HepG2 (cell line): ENCODE results near the gene HDLBP. TPM values are rescaled to one million over a fixed set of nuclear protein-coding genes. Genes with fewer than 3 reads are reported as not detected.

Source experiments
- CBX2 ChIP-seq, 2 experiments: fragments of 200-600 bp in 1 of 2; sonication (generic); formaldehyde crosslinking in 1 of 2; IDR thresholded peaks; 2 replicates each; pipeline versions ENCODE4 v1.7.0 to v1.8.1; 2018 to 2022; ENCODE audit warnings: low read depth in 2 of 2, low read length in 1 of 2, mild to moderate bottlenecking in 1 of 2, missing genetic modification reagents in 1 of 2
- DBP ChIP-seq: sonication (generic); formaldehyde crosslinking; IDR thresholded peaks from 2 replicates; pipeline ENCODE4 v1.4.0; 2020; ENCODE audit warnings: missing genetic modification reagents; ENCODE audit errors: not compliant biosample characterization
- IRX3 ChIP-seq: sonication (generic); formaldehyde crosslinking; IDR thresholded peaks from 2 replicates; pipeline ENCODE4 v1.8.1; 2023; ENCODE audit warnings: mild to moderate bottlenecking, low read depth, missing genetic modification reagents, borderline replicate concordance
- MIER3 ChIP-seq: IDR thresholded peaks from 2 replicates; pipeline ENCODE4 v1.6.1; 2016; ENCODE audit warnings: missing compliant biosample characterization, borderline replicate concordance
- NFRKB ChIP-seq: fragments of 450-650 bp; IDR thresholded peaks from 2 replicates; pipeline ENCODE4 v1.6.1; 2017
- PLRG1 ChIP-seq: fragments of 450-650 bp; conservative IDR thresholded peaks from 2 replicates; pipeline ENCODE4 v1.6.1; 2016
- POLR2G ChIP-seq: fragments of 200-400 bp; formaldehyde crosslinking; IDR thresholded peaks from 2 replicates; pipeline ENCODE4 v1.6.1; 2018; ENCODE audit warnings: mild to moderate bottlenecking, low read depth, low read length, moderate library complexity
- PRDM10 ChIP-seq: sonication (generic); formaldehyde crosslinking; IDR thresholded peaks from 2 replicates; pipeline ENCODE4 v1.4.0; 2020; ENCODE audit warnings: low read depth, missing genetic modification reagents
- SRSF1 ChIP-seq: fragments of 200-400 bp; formaldehyde crosslinking; optimal IDR thresholded peaks from 2 replicates; pipeline ENCODE3; 2017; ENCODE audit warnings: mild to moderate bottlenecking, low read depth, low read length, moderate library complexity
- SUZ12 ChIP-seq: fragments of 150-350 bp; IDR thresholded peaks from 2 replicates; pipeline ENCODE4 v1.6.1; 2014; ENCODE audit warnings: low read depth, low read length
- ZHX2 ChIP-seq, 2 experiments: sonication (generic) in 1 of 2; formaldehyde crosslinking in 1 of 2; IDR thresholded peaks; 2 replicates each; pipeline versions ENCODE4 v1.6.1 to v1.9.0; 2014 to 2022; ENCODE audit warnings: antibody characterized with exemption in 1 of 2, borderline replicate concordance in 1 of 2, inconsistent platforms in 1 of 2, low read depth in 1 of 2, missing genetic modification reagents in 1 of 2
- ZNF205 ChIP-seq: IDR thresholded peaks from 2 replicates; pipeline ENCODE4 v1.6.1; 2018; ENCODE audit warnings: missing biosample characterization, missing genetic modification reagents
- ZNF546 ChIP-seq: sonication (generic); formaldehyde crosslinking; conservative IDR thresholded peaks from 2 replicates; pipeline ENCODE4 v1.8.1; 2023; ENCODE audit warnings: mild to moderate bottlenecking, missing genetic modification reagents
- ZNF574 ChIP-seq: sonication (generic); formaldehyde crosslinking; IDR thresholded peaks from 2 replicates; pipeline ENCODE4 v1.4.0; 2020; ENCODE audit warnings: missing genetic modification reagents
- polyA plus RNA-seq, 8 experiments: library from polyadenylated mRNA; depleted of rRNA in 3 of 8; stranded (reverse) in 7 of 8; unstranded in 1 of 8; fragments of >200 nt; fragmentation: Illumina TruSeq in 4 of 8; extraction: Trizol in 4 of 8; gene quantifications; 2 replicates each; pipeline versions ENCODE4 v1.2.1 to v1.2.3, GENCODE V29; 2011 to 2016; ENCODE audit warnings: low read depth in 4 of 8, missing spikeins in 1 of 8, mixed read lengths in 1 of 8; ENCODE audit not compliant: insufficient read depth in 1 of 8
- total RNA-seq, 5 experiments: library from RNA; depleted of rRNA; stranded (reverse); fragments of >200 nt; fragmentation: Illumina TruSeq; extraction: Trizol; gene quantifications; 2 replicates each; pipeline ENCODE4 v1.2.3, GENCODE V29; 2016; ENCODE audit warnings: low read depth in 1 of 5

Gene HDLBP
- total and polyA plus RNA-seq, 2 of the 13 experiments (the other 11 are each of a cell fraction or from before 2014, with no cell fraction given) = 464 to 707 TPM

- TF ChIP-seq ZHX2 (IDR thresholded peaks at IDR 0.05; ENCODE audit: low read depth) (no peak), ZHX2 (CRISPR knock-in tag; IDR thresholded peaks at IDR 0.05; ENCODE audit: borderline replicate concordance) (no peak; the same call in 1 of the 2 replicates), ZNF546 (CRISPR knock-in tag) (no peak; the same call in 1 of the 2 replicates), POLR2G (peak; percentile 71), DBP (CRISPR knock-in tag) (no peak), IRX3 (CRISPR knock-in tag) (peak; percentile 39; the same call in 1 of the 2 replicates), SUZ12 (no peak), ZNF574 (CRISPR knock-in tag) (no peak), CBX2 (IDR thresholded peaks at IDR 0.05; ENCODE audit: low read depth, low read length) (no peak), CBX2 (CRISPR knock-in tag; IDR thresholded peaks at IDR 0.05; ENCODE audit: low read depth) (no peak), PRDM10 (CRISPR knock-in tag) (peak; percentile 29; the same call in 1 of the 2 replicates), SRSF1 (no peak), PLRG1 (no peak), NFRKB (no peak), MIER3 (CRISPR knock-in tag) (no peak), ZNF205 (CRISPR knock-in tag) (no peak)
Observed at GRCh38 chr2:241271706-241272302, 43.7 kb downstream of the HDLBP start (continued).
